Jurkat, Clone E6-1 (cell line): ENCODE measurements around the gene ALKAL2.

Source experiments
- DNase-seq: peaks from one replicate; pipeline ENCODE4 v3.0.0-alpha.2; 2011; ENCODE audit warnings: low read depth, low spot score
- H3K4me3 ChIP-seq: 2 replicates; pipeline ENCODE4 v1.5.1; 2011; ENCODE audit warnings: mild to moderate bottlenecking, low read length, control low read depth, moderate library complexity

The ALKAL2 gene

DNA sequence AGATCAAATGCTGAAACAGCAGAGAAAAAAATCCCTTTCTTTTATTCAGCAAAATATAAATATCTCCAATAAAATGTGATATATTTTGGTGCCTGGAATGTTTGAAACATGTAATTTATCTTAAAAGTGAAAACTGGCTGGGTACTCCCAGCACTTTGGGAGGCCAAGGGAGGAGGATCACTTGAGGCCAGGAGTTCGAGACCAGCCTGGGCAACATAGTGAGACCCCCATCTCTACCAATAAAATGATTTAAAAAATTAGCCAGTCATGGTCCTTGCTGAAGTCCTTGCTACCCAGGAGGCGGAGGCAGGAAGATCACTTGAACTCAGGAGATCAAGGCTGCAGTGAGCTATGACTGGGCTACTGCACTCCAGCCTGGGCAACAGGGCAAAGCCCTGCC is 32.7 kb downstream of the ALKAL2 start:
- no peak overlapping the region for H3K4me3 ChIP-seq
- DNase-seq: no peak

DNA sequence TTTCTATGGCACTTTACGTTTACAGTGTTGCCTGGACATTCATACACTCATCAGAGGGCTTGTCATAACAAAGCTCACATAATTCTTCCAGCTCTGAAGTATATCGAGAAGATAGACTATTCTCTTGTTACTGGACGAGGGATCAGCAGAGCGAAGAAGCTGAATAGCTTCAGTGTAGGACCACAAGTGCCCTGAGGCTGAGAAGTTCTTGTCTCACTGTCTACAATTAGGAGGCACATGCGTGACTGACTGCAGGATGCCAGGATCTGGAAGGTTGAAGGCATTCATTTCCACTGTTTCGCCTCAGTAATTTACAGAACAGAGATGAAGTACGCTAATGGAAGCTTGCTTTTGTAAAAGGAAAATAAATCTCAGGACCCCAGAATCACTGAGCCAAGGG is 33.6 kb downstream of the ALKAL2 start:
- no peak for DNase-seq
- no peak overlapping the region for H3K4me3 ChIP-seq

DNA sequence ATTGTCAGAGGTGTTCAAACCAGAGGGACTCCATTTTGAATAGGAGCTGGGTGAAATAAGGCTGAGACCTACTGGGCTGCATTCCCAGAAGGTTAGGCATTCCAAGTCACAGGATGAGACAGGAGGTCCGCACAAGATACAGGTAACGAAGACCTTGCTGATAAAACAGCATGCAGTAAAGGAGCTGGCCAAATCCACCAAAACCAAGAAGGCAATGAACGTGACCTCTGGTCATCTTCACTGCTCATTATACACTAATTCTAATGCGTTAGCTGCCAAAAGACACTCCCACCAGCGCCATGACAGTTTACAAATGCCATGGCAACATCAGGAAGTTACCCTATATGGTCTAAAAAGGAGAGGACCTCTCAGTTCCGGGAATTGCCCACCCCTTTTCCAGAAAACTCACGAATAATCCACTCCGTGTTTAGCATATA is 34.7 kb downstream of the ALKAL2 start:
- DNase-seq: no peak
- no peak overlapping the region for H3K4me3 ChIP-seq

DNA sequence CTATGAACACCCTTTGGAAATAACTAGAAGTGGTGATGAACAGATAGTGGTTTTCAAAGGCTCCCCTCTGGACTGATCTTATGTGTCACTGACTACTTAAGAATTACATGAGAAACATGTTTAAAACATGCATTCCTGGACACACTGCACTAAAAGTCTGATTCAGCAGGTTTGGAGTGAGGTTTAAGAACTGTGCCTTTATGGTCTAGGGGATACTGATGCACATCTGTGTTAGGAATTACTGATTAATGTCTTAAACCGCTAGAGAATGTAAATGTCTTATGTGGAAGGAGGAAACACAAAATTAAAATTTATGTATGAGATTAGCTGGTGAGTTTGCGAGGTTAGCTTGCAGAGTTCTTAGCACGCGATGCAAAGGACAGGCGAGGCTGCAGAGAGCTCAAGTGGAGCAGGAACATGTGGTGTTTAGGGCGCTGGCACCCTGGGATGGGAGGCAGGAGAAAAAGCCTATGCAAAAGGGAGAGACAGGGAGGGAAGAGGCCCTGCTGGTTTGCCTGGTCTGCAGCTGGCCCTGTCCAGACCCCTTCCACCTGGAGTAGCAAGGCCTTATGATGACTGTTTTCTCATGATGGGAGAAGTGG is 35.8 kb downstream of the ALKAL2 start:
- H3K4me3 ChIP-seq: no peak overlapping the region
- no peak for DNase-seq

DNA sequence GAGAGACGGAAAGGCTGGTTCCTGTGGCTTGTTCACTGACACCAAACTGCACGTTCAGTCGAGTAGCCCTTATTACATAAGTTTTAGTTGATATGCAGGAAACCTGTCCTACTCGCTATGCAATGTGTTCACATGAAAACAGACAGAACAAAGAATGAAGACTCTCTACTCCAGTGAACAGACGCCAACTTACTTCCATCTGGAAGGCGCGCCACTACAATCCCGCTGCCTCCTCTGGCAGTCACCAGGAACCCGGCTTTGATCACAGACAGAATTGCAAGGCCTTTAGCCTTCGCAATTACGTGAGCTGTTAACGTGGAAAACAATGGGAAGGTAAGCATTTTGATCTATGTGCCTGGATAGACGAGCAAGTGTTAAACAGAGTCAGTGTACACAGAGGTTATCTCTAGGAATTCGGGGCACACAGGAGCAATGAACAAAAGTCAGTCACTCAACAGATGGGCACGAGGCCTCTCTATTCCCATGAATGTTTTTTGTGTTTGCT is 38.3 kb downstream of the ALKAL2 start:
- no peak overlapping the region for H3K4me3 ChIP-seq
- no peak for DNase-seq

DNA sequence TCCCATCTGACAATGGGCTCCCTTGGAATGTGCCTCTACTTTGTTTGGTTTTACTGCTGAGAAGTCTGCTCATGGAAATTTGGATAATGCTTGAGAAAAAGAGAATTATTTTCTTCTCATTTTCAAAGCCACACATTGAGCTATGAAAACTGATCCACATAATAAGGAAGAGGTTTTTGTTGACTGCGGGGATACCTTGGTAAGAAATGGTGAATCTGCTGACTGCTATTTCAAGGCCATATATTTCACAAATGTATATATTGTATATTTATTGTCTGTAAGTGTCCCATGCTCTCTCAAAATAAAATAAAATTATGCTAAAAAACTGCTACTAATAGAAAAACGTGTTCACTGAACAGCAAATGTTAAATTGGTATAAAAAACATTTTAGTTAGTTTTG is 39.2 kb downstream of the ALKAL2 start:
- no peak overlapping the region for H3K4me3 ChIP-seq
- DNase-seq: no peak

DNA sequence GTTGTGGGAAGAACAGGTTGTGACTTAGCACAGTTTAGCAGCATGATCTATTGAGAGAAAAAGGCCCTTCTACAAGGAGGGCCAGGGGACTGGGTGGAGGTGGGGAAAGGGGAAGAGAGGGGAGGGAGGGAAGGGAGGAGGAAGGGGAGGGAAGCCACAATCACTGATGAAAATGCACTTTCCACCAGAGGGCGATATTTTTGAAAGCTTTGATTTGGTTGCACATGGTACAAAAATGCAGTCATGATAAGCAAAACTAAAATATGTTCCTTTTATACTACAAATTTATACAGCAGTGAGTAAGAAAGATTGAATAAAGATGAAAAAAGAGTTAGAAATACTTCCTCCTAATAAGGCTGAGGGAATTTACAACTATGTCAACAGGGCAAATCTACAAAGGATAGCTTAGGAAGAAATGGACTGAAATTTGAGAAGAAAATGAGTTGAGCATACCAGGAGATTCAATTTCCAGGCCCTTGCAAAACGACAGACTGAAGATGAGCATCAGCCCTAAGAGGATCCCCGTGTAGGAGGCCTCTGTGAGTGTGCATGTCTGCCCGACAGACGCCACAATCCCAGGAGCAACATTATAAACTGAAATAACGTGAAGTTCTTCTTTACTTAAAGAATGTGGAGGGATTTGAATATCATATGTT is 41.3 kb downstream of the ALKAL2 start:
- peak; percentile 76 for DNase-seq
- H3K4me3 ChIP-seq: no peak overlapping the region

DNA sequence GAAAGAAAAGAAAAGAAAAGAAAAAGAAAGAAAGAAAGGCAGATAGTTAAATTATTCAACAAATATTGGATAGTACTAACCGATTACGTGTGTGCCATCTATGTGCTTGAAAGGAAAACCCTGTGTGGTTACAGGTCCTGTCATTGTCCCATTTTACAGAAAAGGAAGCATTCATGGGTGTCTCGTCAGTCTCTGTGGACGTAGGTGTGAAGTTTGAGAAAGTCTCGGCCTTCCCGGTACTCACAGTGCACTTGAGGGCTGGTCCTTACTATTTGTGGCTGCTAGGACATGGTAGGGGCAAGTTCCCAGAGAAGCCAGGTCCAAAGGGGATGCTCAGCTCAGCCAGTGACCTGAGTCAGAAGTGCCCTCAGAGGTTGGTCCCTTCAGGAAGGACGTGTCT is 43.3 kb downstream of the ALKAL2 start:
- no peak for DNase-seq
- H3K4me3 ChIP-seq: no peak overlapping the region

DNA sequence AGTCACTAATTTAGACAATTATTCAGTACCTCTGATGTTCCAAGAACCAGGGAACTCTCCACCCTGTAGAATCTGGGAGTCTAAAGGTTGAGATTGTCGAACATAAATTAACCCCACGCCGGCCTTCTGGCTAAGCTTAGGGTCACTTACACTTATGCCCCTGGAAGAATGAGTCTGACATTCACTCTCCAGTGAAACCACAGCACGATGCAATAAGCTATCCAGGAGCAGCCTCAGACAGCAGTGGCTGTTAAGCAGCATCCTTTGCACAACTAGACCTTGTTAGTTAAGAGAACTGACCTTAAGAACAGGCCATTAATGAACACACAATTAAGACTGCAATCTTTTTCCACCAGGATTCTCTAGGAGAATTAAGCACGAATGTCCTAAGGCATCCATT is 49.0 kb downstream of the ALKAL2 start:
- no peak overlapping the region for H3K4me3 ChIP-seq
- DNase-seq: no peak

DNA sequence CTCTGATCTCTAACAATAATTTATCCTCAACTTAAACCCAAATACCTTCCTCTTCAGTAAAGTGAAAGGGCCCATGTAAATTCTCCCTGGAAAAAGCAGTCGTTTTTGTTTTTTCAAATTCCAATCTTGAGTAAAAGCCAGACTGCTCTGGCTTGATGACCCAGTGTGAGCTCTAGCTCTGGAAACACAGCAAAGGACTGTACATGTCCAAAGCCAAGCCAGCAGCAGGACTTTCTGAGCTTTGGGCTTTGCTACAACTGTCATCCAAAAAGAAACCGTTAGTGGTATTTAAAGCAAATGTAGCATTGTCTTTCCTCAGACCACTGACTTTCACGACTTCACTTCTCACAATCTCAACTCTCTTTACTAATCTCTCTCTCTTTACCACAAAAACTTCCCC is 49.5 kb downstream of the ALKAL2 start:
- no peak for DNase-seq

DNA sequence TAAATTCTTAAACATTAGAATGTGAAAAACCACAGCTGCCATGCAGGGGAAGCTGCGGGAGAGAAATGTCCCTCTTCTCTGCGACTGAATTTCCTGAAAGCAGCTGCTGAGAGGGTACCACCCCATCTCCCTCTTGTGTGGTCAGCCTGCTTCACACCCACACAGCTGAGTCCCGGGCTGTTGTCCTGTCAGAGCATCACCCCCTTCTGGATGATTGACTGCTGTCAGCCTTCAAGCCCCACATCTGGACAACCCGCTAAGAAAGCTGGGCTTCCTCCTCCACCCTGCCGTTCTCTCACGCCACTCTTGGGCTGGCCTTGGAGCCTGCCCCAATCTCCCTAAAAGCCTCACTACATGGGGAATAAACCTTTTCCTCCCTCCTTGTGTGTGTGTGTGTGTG is 50.0 kb downstream of the ALKAL2 start:
- no peak overlapping the region for H3K4me3 ChIP-seq
- no peak for DNase-seq

More for the DNA sequence above, 49.5 kb downstream of the ALKAL2 start:
- no peak overlapping the region for H3K4me3 ChIP-seq

DNA sequence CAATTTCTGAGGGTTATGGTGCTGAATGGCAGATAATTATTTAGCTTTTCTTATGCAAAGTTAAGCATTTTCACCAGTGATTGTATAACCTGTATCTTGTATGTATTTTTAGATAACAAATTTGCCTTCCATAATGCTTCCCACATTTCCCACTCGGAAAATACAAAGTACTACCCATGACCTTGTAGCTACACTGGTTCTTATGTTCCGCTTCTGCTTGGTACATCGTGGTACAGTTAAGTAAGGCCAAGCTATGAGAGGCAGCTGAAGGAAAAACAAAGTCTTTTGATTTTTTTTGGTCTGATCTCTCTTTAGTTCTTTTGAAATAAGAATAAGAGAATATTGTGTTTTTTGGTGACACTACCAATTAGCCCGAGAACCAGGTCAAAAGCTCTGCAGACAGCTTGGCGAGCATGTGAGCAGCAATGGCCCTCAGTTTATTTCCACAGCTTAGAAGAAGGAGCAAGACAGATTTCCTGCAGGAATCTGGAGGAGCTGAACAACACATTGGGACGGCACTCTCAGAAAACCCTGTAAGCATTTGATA is 50.8 kb downstream of the ALKAL2 start:
- no peak overlapping the region for H3K4me3 ChIP-seq
- DNase-seq: no peak

DNA sequence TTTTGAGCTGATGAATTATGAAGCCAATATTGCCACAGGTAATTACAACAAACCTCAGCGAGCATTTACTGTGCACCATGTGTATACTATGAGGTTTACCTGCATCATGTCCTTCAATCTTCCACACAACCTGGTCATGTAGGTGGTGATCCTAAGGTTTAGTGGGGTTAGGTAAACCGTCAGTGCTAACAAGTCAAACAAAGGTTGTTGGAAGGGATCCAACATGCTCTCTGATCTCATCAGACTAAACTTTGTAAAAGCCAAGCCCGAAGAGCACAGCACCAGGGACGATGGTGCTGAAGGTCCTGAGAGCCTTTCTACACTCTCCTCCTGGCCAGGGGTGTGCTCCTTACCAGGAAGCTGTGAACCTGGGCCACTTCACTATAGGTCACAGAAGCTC is 53.5 kb downstream of the ALKAL2 start:
- no peak for DNase-seq
- H3K4me3 ChIP-seq: no peak overlapping the region

DNA sequence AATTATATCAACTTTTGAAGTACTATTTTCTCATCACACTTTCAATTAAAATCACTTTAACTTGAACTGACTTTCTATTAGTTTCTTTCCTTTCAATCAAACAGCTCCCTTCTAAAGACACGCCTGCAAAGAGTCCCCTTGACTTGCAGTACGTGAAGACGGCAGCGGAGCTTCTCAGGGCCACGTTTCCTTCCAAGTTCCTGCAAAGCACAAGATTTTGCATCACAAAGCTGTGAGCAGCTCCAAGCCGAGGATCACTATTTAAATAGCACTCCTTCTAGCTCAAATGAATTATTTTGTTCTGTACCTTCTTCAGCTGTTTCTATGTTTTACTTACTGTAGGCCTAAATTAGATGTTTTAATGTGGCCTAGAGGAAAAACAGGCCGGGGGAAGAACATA is 54.9 kb downstream of the ALKAL2 start:
- H3K4me3 ChIP-seq: no peak overlapping the region
- DNase-seq: no peak

DNA sequence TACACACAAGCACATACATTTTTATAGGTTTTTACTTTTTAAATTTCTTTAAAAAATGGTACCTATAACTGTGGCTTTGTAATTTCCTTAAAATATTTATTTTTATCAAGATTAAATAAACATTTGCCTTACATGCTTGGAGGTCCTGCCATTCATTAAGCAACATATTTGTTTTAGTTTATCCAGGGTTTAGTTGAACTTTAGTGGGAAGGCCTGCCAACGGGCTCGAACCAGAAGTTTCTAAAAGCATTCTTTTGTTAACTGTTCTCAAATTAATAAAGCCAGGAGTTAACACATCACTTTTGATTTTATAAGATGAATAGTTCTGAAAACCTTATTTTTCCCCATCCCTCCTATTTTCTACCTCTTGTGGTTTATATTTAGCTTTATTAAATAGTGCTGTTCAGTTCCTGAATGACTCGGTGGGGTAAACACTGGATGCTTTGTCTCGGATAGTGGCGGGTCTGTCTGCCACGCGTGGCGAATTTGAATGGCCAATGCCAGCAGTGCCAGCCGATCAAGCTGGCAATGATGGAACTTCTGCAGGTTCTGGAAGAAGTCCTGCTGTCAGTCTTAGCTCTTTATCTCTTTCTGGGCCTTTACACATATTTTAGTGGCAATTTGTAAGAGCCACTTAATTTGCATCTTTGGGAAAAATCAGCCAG is 56.2 kb downstream of the ALKAL2 start:
- DNase-seq: no peak
- H3K4me3 ChIP-seq: no peak overlapping the region
